Fibroblast of lung (primary cell): ENCODE data around the gene NEK7.

Source experiments
- EZH2 ChIP-seq: IDR thresholded peaks from 2 replicates; pipeline ENCODE4 v1.5.1; 2012; ENCODE audit warnings: low read length, control low read depth, mild to moderate bottlenecking; ENCODE audit errors: missing control alignments
- TF ChIP-seq, protein P1 (sequence below), 2 donors: IDR thresholded peaks in 1 of 2; conservative IDR thresholded peaks in 1 of 2; 1 replicate in 1 of 2; 2 replicates in 1 of 2; pipeline ENCODE4 v1.5.1; 2011 to 2012; ENCODE audit warnings: low read length in 2 of 2, control low read depth in 1 of 2, inconsistent platforms in 1 of 2, low read depth in 1 of 2, mild to moderate bottlenecking in 1 of 2

DNA sequence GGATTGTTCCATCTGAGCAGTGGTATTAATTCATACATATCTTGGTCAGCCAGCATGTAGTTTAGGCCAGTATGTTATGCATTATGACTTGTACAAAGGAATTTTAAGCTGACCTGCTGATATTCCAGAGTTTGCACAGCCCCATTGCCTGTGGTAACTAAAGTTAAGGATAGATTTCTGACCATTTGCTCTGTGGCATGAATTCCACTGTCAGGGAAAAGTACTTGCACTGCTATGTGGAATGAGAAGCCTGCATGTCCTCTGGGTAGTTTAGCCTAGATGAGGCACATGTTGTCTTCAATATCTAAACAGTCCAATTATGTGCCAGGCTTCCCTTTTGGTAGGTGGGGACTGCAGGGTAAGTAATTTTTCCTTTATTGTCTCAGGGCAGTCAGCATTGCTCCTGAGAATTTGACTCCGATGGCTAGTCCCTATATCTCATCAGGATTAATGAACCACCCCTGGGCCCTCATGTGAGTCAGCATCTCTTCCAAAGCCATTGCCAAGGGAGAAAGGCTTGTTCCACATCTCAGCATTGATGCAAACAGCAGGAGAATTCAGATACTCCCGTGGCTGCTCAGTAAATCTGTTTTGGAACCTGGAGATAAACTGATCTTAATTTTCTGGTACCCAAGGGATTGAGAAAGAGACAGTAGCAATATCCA is 30.2 kb downstream of the NEK7 start:
- TF ChIP-seq EZH2: no peak
- TF ChIP-seq, protein P1, sequence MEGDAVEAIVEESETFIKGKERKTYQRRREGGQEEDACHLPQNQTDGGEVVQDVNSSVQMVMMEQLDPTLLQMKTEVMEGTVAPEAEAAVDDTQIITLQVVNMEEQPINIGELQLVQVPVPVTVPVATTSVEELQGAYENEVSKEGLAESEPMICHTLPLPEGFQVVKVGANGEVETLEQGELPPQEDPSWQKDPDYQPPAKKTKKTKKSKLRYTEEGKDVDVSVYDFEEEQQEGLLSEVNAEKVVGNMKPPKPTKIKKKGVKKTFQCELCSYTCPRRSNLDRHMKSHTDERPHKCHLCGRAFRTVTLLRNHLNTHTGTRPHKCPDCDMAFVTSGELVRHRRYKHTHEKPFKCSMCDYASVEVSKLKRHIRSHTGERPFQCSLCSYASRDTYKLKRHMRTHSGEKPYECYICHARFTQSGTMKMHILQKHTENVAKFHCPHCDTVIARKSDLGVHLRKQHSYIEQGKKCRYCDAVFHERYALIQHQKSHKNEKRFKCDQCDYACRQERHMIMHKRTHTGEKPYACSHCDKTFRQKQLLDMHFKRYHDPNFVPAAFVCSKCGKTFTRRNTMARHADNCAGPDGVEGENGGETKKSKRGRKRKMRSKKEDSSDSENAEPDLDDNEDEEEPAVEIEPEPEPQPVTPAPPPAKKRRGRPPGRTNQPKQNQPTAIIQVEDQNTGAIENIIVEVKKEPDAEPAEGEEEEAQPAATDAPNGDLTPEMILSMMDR (conservative IDR thresholded peaks at IDR 0.05 in 1 of 2, IDR thresholded peaks at IDR 0.05 in 1 of 2; ENCODE audit: low read depth in 1 of 2, low read length in 2 of 2): no peak
